Hepatocyte (in vitro differentiated cells): Measurements from ENCODE around the gene NME8. TPM values are rescaled to one million over a fixed set of nuclear protein-coding genes. Genes with fewer than 3 reads are reported as not detected.

ENCODE experiments used
- DNase-seq: peaks from one replicate; pipeline ENCODE4 v3.0.0-alpha.2; 2016; ENCODE audit warnings: low spot score
- H2AFZ ChIP-seq: fragments of 200-600 bp; sonication (generic); 2 replicates; pipeline ENCODE4 v1.6.0; 2016; ENCODE audit warnings: antibody characterized with exemption, mild to moderate bottlenecking
- H3K27ac ChIP-seq: fragments of 200-600 bp; sonication (generic); 2 replicates; pipeline ENCODE4 v1.5.1; 2016; ENCODE audit warnings: mild to moderate bottlenecking
- H3K27me3 ChIP-seq: fragments of 200-600 bp; sonication (generic); 2 replicates; pipeline ENCODE4 v1.6.1; 2016
- H3K36me3 ChIP-seq: fragments of 200-600 bp; sonication (generic); replicated peaks from 2 replicates; pipeline ENCODE4 v1.5.1; 2016; ENCODE audit warnings: low read depth; ENCODE audit not compliant: insufficient read depth
- H3K4me1 ChIP-seq: fragments of 200-600 bp; sonication (generic); 2 replicates; pipeline ENCODE4 v1.5.1; 2016; ENCODE audit warnings: mild to moderate bottlenecking, moderate library complexity; ENCODE audit not compliant: insufficient read depth
- H3K4me2 ChIP-seq: fragments of 200-600 bp; sonication (generic); 2 replicates; pipeline ENCODE4 v1.6.0; 2016
- H3K4me3 ChIP-seq: fragments of 200-600 bp; sonication (generic); 2 replicates; pipeline ENCODE4 v1.5.1; 2016; ENCODE audit warnings: mild to moderate bottlenecking
- H3K79me2 ChIP-seq: fragments of 200-600 bp; sonication (generic); 2 replicates; pipeline ENCODE4 v1.6.0; 2017; ENCODE audit warnings: mild to moderate bottlenecking
- H3K9me2 ChIP-seq: fragments of 200-600 bp; sonication (generic); replicated peaks from 2 replicates; pipeline ENCODE4 v1.6.0; 2017; ENCODE audit warnings: mild to moderate bottlenecking; ENCODE audit not compliant: insufficient read depth
- H3K9me3 ChIP-seq: fragments of 200-600 bp; sonication (generic); 2 replicates; pipeline ENCODE4 v1.5.1; 2016; ENCODE audit warnings: low read depth, mild to moderate bottlenecking
- H4K20me1 ChIP-seq: fragments of 200-600 bp; sonication (generic); 2 replicates; pipeline ENCODE4 v1.6.0; 2016; ENCODE audit warnings: mild to moderate bottlenecking; ENCODE audit not compliant: insufficient read depth, poor library complexity, severe bottlenecking
- EZH2 ChIP-seq: fragments of 200-600 bp; sonication (generic); IDR thresholded peaks from 2 replicates; pipeline ENCODE4 v1.6.1; 2016; ENCODE audit warnings: antibody characterized with exemption, mild to moderate bottlenecking, borderline replicate concordance
- EZH2phosphoT487 ChIP-seq: fragments of 200-600 bp; sonication (generic); IDR thresholded peaks from one replicate; pipeline ENCODE4 v1.6.1; 2018; ENCODE audit warnings: antibody characterized with exemption, mild to moderate bottlenecking, low read depth, moderate library complexity; ENCODE audit not compliant: unreplicated experiment, severe bottlenecking
- WGBS: methylation state at CpG from one replicate; pipeline ENCODE4 v1.1.6; 2016; ENCODE audit warnings: low lambda C conversion rate; ENCODE audit errors: missing lambda C conversion rate; 5-methylcytosine and 5-hydroxymethylcytosine counted together
- polyA plus RNA-seq: library from polyadenylated mRNA; unstranded; fragments of >200 nt; fragmentation: Nextera tagmentation; extraction: Ambion mirVana; gene quantifications from 2 replicates; pipeline ENCODE4 v1.2.1, GENCODE V29; 2016
- total RNA-seq: library from RNA; depleted of rRNA; stranded (reverse); fragments of >200 nt; gene quantifications from 2 replicates; pipeline ENCODE4 v1.2.3, GENCODE V29; 2014
- TF ChIP-seq, protein P1 (sequence below): fragments of 200-600 bp; sonication (generic); IDR thresholded peaks from 2 replicates; pipeline ENCODE4 v1.5.1; 2016; ENCODE audit warnings: antibody characterized with exemption, mild to moderate bottlenecking; ENCODE audit not compliant: poor library complexity

The NME8 gene
- total and polyA plus RNA-seq, 2 experiments from 2014 or later = not detected

DNA sequence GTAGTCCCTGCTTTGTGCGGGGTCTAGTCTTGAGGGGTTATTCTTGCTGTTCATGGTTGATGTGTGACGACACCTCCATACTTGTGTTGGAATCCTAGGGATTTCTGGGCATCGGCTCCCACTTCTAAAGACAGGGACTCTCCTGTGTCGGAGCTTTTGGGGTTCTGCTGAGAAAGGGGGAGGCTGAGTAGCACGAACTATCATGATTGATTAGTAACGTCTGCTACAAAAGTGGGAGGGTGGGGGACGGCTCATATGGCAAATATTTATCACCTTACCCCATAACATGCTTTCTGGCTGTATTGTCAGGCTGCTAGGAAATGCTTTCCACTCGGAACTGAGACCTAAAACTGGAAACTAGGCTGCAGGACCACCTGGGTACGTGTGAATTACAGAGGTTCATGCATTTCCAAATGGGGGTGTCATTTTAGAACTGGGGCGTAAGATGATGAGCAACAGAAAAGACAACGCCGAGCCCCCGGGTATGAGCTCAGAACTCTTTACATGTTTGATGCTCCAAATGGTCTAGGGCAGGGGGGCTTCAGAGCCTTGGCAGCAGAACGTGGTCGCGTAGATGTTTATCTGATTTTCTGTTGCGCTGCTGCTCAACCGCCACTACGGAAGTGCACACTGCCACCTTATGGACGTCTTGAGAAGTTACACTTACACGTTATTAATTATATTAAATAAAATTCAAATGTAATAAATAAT lies 15.1 kb upstream of the NME8 start:
- Histone ChIP-seq H3K4me1 (no peaks in the 10 kb centered on the region), H3K9me3 (no peaks in the 10 kb centered on the region), H3K9me2 (no peaks in the 10 kb centered on the region), H2AFZ (peak overlapping the region; percentile 62), H3K27ac (no peak overlapping the region), H3K79me2 (no peaks in the 10 kb centered on the region), H3K4me2 (peak overlapping the region; percentile 77), H3K36me3 (no peaks in the 10 kb centered on the region), H4K20me1 (no peaks in the 10 kb centered on the region), H3K27me3 (no peaks in the 10 kb centered on the region), H3K4me3 (no peak overlapping the region)
- DNase-seq = peak; percentile 77
- WGBS = 39% methylated on average over 21 of the region's 21 CpGs
- TF ChIP-seq EZH2 = no peak
- TF ChIP-seq, protein P1, sequence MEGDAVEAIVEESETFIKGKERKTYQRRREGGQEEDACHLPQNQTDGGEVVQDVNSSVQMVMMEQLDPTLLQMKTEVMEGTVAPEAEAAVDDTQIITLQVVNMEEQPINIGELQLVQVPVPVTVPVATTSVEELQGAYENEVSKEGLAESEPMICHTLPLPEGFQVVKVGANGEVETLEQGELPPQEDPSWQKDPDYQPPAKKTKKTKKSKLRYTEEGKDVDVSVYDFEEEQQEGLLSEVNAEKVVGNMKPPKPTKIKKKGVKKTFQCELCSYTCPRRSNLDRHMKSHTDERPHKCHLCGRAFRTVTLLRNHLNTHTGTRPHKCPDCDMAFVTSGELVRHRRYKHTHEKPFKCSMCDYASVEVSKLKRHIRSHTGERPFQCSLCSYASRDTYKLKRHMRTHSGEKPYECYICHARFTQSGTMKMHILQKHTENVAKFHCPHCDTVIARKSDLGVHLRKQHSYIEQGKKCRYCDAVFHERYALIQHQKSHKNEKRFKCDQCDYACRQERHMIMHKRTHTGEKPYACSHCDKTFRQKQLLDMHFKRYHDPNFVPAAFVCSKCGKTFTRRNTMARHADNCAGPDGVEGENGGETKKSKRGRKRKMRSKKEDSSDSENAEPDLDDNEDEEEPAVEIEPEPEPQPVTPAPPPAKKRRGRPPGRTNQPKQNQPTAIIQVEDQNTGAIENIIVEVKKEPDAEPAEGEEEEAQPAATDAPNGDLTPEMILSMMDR = peak; percentile 88
- no peak for TF ChIP-seq EZH2phosphoT487

DNA sequence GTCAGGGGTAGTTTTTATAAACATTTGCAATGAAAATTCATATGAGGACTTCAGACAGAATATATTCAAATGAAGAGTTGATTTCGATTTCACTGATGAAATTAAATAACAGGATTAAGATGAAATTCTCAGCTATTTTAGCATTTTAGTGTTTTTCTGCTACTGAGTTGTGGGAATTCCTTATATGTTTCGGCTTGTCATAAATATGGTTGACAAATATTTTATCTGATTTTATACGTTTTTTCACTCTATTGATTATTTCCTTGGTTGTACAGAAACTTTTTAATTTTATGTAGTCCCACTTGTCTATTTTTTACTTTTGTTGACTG lies 14.6 kb upstream of the NME8 start:
- Histone ChIP-seq H3K36me3 (no peaks in the 10 kb centered on the region), H3K27me3 (no peaks in the 10 kb centered on the region), H3K27ac (no peak overlapping the region), H4K20me1 (no peaks in the 10 kb centered on the region), H3K9me2 (no peaks in the 10 kb centered on the region), H3K4me2 (no peak overlapping the region), H3K4me3 (no peak overlapping the region), H2AFZ (no peak overlapping the region), H3K9me3 (no peaks in the 10 kb centered on the region), H3K79me2 (no peaks in the 10 kb centered on the region), H3K4me1 (no peaks in the 10 kb centered on the region)
- TF ChIP-seq EZH2 = no peak
- TF ChIP-seq, protein P1 = no peak
- DNase-seq = no peak
- WGBS = 8% methylated on average over 3 of the region's 3 CpGs

DNA sequence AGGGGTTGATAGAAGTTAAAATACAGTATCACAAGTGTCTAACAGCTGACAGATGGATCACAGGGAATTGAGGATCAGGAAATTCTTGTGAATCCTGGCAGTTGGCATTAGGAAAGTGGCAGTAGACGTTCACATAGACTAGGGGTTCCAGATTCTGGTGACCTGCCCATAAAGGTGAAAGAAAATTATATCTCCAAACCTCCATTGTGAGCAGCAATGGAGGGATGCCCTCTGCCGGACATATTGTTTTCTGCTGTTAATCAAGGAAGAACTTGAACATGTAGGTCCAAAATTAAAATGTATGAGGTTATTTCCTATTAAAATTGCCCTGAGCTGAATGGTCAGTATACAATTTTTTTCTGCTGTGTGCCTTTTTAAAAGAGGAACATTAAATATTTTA lies 5.1 kb downstream of the NME8 start:
- 30% methylated on average over 2 of the region's 2 CpGs for WGBS

More for the DNA sequence above, 5.1 kb downstream of the NME8 start:
- no peaks in the 10 kb centered on the region for H3K9me3 ChIP-seq
- no peak overlapping the region for H3K4me2 ChIP-seq
- peak; percentile 20 for DNase-seq
- H3K27ac ChIP-seq = no peak overlapping the region
- H3K4me3 ChIP-seq = no peak overlapping the region
- no peaks in the 10 kb centered on the region for H4K20me1 ChIP-seq
- TF ChIP-seq EZH2 (no peak), EZH2phosphoT487 (no peak)
- TF ChIP-seq, protein P1 = peak; percentile 49
- no peak overlapping the region for H2AFZ ChIP-seq
- no peaks in the 10 kb centered on the region for H3K36me3 ChIP-seq
- H3K4me1 ChIP-seq = no peaks in the 10 kb centered on the region
- H3K79me2 ChIP-seq = no peaks in the 10 kb centered on the region
- H3K27me3 ChIP-seq = no peaks in the 10 kb centered on the region
- no peaks in the 10 kb centered on the region for H3K9me2 ChIP-seq
